SK-N-SH treated with all-trans-retinoic acid at 6 μM for 48 hours (cell line): ENCODE results near the gene FARP1.

Experiments
- ARNTL ChIP-seq: fragments of 450-650 bp; formaldehyde crosslinking; IDR thresholded peaks from 2 replicates; pipeline ENCODE4 v1.5.0; 2020; ENCODE audit warnings: low read depth, mild to moderate bottlenecking, moderate library complexity, borderline replicate concordance
- TOX ChIP-seq: fragments of 250-450 bp; sonication (Bioruptor Pico); IDR thresholded peaks from 2 replicates; pipeline ENCODE4 v1.8.0; 2021; ENCODE audit warnings: mild to moderate bottlenecking, moderate library complexity, borderline replicate concordance
- TF ChIP-seq, protein P1 (sequence below): fragments of 250-450 bp; sonication (Bioruptor Pico); IDR thresholded peaks from 2 replicates; pipeline ENCODE4 v1.8.0; 2020; ENCODE audit warnings: mild to moderate bottlenecking, moderate library complexity, borderline replicate concordance

DNA sequence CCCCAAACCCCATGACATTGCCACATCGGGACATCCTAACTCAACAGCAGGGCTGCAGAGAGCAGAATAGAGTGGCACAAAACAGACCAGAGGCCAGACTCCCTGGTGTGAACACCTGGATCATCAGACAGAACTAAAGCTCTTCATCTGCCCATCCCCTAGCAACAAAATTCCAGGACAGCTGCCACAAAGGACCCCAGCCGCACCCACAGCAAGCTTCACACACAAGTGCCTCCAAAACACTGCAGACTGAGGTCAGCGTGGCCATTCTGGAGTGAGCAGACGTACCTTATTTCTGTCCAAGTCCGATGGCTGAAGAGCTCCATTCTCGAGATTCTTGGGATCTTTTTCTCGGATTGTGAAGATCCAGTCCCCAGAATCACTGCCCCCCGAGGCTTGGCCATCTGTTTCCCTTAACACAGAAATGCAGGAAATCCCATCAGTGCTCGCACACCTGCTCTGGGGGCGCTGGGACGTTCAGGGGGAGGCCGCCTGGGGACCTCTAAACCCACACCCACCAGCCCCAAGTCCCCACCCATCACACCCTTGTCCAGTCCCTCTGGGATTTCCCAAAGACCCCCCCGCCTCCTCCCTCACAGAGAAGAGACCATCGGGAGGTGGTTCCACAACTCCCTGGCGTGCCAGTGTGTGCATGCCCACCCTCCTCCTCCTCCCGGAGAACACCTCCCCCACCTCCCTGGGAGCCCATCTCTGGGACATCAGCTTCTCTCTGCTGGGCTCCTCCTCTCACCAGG, 318.8 kb downstream of the FARP1 start:
- TF ChIP-seq, protein P1, sequence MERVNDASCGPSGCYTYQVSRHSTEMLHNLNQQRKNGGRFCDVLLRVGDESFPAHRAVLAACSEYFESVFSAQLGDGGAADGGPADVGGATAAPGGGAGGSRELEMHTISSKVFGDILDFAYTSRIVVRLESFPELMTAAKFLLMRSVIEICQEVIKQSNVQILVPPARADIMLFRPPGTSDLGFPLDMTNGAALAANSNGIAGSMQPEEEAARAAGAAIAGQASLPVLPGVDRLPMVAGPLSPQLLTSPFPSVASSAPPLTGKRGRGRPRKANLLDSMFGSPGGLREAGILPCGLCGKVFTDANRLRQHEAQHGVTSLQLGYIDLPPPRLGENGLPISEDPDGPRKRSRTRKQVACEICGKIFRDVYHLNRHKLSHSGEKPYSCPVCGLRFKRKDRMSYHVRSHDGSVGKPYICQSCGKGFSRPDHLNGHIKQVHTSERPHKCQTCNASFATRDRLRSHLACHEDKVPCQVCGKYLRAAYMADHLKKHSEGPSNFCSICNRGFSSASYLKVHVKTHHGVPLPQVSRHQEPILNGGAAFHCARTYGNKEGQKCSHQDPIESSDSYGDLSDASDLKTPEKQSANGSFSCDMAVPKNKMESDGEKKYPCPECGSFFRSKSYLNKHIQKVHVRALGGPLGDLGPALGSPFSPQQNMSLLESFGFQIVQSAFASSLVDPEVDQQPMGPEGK (CRISPR knock-in tag), result no peak
- TF ChIP-seq ARNTL (no peak), TOX (CRISPR knock-in tag) (no peak)
